HEK293T (cell line): ENCODE data around the gene YES1.

Source experiments
- CTCF ChIA-PET: fragments of 350-600 bp; formaldehyde crosslinking; extraction: SDS; loops from one replicate; lab custom pipeline; 2021; ENCODE audit warnings: antibody characterized with exemption, inconsistent platforms; lab: Yijun Ruan, JAX
- POLR2A ChIA-PET: fragments of 350-600 bp; formaldehyde crosslinking; extraction: SDS; loops from one replicate; lab custom pipeline; 2020; ENCODE audit warnings: antibody characterized with exemption, inconsistent platforms; lab: Yijun Ruan, JAX
- DNase-seq: peaks from one replicate; pipeline ENCODE4 v3.0.0; 2012; ENCODE audit warnings: mixed read lengths; ENCODE audit errors: extremely low spot score
- ARNT ChIP-seq: fragments of 450-650 bp; IDR thresholded peaks from 2 replicates; pipeline ENCODE4 v1.6.1; 2017; ENCODE audit warnings: mild to moderate bottlenecking
- BHLHE40 ChIP-seq: fragments of 450-650 bp; IDR thresholded peaks from 2 replicates; pipeline ENCODE4 v1.6.1; 2016; ENCODE audit warnings: mild to moderate bottlenecking, moderate library complexity, borderline replicate concordance
- CTBP1 ChIP-seq: fragments of 450-650 bp; IDR thresholded peaks from 2 replicates; pipeline ENCODE4 v1.6.1; 2016; ENCODE audit warnings: borderline replicate concordance
- ELF4 ChIP-seq: fragments of 450-650 bp; IDR thresholded peaks from 2 replicates; pipeline ENCODE4 v1.6.1; 2017; ENCODE audit warnings: antibody characterized with exemption
- FOXA1 ChIP-seq: fragments of 450-650 bp; IDR thresholded peaks from 2 replicates; pipeline ENCODE4 v1.6.1; 2016; ENCODE audit warnings: mild to moderate bottlenecking
- FOXK2 ChIP-seq: fragments of 450-650 bp; IDR thresholded peaks from 2 replicates; pipeline ENCODE4 v1.6.1; 2016; ENCODE audit warnings: mild to moderate bottlenecking
- FOXM1 ChIP-seq: fragments of 450-650 bp; IDR thresholded peaks from 2 replicates; pipeline ENCODE4 v1.6.1; 2017; ENCODE audit warnings: mild to moderate bottlenecking, borderline replicate concordance
- HDGF ChIP-seq: fragments of 450-650 bp; IDR thresholded peaks from 2 replicates; pipeline ENCODE4 v1.6.1; 2017; ENCODE audit warnings: antibody characterized with exemption, borderline replicate concordance
- L3MBTL2 ChIP-seq: fragments of 450-650 bp; conservative IDR thresholded peaks from 2 replicates; pipeline ENCODE4 v1.6.1; 2016; ENCODE audit warnings: mild to moderate bottlenecking
- LEF1 ChIP-seq: fragments of 450-650 bp; IDR thresholded peaks from 2 replicates; pipeline ENCODE4 v1.6.1; 2017; ENCODE audit warnings: mild to moderate bottlenecking, borderline replicate concordance
- NFRKB ChIP-seq: fragments of 450-650 bp; IDR thresholded peaks from 2 replicates; pipeline ENCODE4 v1.6.1; 2016; ENCODE audit warnings: mild to moderate bottlenecking, moderate library complexity
- SP1 ChIP-seq: fragments of 450-650 bp; IDR thresholded peaks from 2 replicates; pipeline ENCODE4 v1.6.1; 2017
- SUZ12 ChIP-seq: fragments of 450-650 bp; IDR thresholded peaks from 2 replicates; pipeline ENCODE4 v1.6.1; 2016; ENCODE audit warnings: mild to moderate bottlenecking
- TARDBP ChIP-seq: fragments of 450-650 bp; IDR thresholded peaks from 2 replicates; pipeline ENCODE4 v1.6.1; 2016
- ZNF384 ChIP-seq: fragments of 450-650 bp; IDR thresholded peaks from 2 replicates; pipeline ENCODE4 v1.6.1; 2016
- TF ChIP-seq, protein P1 (sequence below): fragments of 450-650 bp; IDR thresholded peaks from 2 replicates; pipeline ENCODE4 v1.6.1; 2016

YES1 gene

DNA sequence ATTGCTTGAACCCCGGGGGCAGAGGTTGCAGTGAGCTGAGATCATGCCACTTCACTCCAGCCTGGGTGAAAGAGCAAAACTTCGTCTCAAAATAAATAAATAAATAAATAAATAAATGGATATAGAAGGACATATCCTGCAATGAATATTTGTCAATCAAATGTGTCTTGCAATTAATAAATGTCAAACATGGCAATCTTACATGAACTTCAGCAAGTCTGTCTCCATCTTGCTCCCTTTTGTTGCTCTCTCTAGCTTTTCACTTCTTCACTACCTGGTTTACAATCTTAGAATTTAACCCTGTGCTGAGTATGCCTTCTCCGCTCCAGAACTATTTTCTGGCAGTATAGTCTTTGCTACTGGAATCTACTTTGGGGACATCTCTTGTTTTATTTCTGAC is 3.3 kb upstream of the YES1 start:
- no peak for DNase-seq
- ChIA-PET CTCF (no interaction called here), POLR2A (interaction anchor here (1.3 kb wide), 1 partner anchor 15 kb away, joined by 6 read pairs; no protein-coding TSS in a partner anchor)
- TF ChIP-seq, protein P1, sequence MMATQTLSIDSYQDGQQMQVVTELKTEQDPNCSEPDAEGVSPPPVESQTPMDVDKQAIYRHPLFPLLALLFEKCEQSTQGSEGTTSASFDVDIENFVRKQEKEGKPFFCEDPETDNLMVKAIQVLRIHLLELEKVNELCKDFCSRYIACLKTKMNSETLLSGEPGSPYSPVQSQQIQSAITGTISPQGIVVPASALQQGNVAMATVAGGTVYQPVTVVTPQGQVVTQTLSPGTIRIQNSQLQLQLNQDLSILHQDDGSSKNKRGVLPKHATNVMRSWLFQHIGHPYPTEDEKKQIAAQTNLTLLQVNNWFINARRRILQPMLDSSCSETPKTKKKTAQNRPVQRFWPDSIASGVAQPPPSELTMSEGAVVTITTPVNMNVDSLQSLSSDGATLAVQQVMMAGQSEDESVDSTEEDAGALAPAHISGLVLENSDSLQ, result no peak
- TF ChIP-seq ARNT, result no peak
- TF ChIP-seq BHLHE40, result no peak
- TF ChIP-seq LEF1, result no peak
- no peak for TF ChIP-seq SUZ12
- TF ChIP-seq TARDBP, result no peak
- TF ChIP-seq L3MBTL2, result no peak
- TF ChIP-seq FOXM1, result no peak
- TF ChIP-seq SP1, result no peak
- TF ChIP-seq NFRKB, result no peak
- TF ChIP-seq HDGF, result no peak
- no peak for TF ChIP-seq ZNF384
- no peak for TF ChIP-seq FOXA1
- no peak for TF ChIP-seq ELF4
- no peak for TF ChIP-seq FOXK2
- no peak for TF ChIP-seq CTBP1

- CTCF ChIA-PET, result interaction anchor here (1.8 kb wide), 1 partner anchor 16 kb away, joined by 4 read pairs; no protein-coding TSS in a partner anchor
- TF ChIP-seq BHLHE40 (no peak), NFRKB (no peak), FOXM1 (no peak), ELF4 (no peak), LEF1 (no peak), FOXA1 (no peak), TARDBP (no peak), SP1 (no peak)
- no peak for DNase-seq
- POLR2A ChIA-PET, result interaction anchor here (1.3 kb wide), 1 partner anchor 16 kb away, joined by 6 read pairs; no protein-coding TSS in a partner anchor
These were observed 2.5 kb upstream of the YES1 start for GRCh38 chr18:814300-815084.

DNA sequence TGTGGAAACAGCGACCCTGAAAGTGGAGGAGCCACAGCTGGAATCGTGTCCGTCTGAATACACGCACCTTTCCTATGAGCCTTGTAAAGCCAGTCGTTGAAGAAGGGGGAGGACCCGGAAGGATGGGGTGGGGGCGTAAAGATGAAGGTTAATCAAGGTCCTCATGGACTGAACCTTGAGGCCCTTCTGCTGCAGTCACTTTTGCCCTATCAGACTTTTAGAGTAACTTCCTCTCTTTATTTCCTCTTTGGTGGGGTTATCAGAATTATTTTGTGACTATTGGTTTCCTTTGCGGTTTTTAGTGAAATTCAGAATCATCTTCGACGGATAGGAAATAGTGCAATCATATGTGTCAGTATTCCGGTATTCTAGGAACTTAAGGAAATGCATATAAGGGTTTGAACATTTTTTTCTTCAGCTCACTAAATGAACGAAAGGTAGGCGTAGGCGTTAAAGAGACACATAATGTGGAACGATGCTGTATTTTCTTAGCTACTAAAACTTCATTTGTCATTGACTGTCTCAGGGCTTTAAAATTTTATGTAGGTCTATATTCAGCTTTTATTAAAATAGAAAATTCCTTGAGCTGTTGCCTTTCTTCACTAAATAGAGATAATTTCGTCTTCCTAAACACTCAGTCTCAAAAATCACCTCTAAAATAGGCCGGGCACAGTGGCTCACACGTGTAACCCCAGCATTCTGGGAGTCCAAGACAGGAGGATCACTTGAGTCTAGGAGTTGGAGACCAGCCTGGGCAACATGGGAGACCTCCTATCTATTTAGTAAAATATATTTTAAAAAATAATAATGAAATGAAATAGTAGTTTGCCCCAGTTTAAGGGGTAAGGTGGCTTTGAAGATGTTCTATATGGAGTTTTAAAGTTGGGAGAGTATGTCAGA is 1.4 kb upstream of the YES1 start:
- ChIA-PET POLR2A (interaction anchor here (1.1 kb wide), 1 partner anchor 11 kb away, joined by 3 read pairs; no protein-coding TSS in a partner anchor), CTCF (interaction anchor here (1.8 kb wide), 1 partner anchor 17 kb away, joined by 4 read pairs; no protein-coding TSS in a partner anchor)
- TF ChIP-seq HDGF (no peak), FOXA1 (no peak), NFRKB (no peak), ARNT (no peak), L3MBTL2 (no peak), ZNF384 (no peak), SUZ12 (no peak), BHLHE40 (no peak), LEF1 (no peak), TARDBP (no peak)
- TF ChIP-seq, protein P1, result no peak
- DNase-seq, result peak; percentile 5

DNA sequence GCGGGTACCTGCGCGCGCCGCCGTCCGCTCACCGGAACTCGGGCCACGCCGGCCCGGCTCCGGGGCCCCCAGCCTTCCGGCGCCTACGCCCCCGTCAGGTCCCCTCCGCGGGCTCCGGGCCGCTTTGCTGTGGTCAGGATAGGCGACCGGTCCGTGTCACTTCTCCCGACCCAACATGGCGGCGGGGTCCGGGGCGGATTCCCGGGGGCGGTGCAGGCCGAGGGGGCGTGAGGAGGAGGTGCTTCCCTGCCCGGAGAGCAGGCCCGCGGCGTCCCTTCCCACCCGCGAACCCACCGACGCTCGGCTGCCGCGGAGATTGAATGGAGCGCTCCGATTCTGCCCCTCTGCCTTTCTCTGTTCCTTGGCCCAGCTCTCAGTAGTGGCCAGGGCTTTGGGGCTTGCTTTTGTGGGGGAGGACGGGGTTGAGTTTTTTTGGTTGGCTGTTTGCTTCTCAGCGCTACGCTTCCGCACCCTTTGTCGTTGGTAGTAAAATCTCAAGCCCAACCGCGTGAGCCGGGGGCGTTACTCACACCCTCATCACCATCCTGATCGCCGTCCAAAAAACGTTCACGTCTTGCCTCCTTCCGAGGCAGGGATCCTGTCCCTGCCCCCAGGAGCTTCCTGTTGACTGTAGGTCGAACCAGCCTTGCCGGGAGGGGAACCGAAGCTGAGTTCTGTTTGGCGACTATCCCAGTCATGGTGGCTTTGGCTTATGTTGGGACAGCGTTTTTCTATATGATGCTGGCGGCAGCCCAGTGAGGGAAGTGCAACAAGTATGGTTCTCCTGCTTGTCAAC is 532 bp upstream of the YES1 start:
- ChIA-PET POLR2A (interaction anchor here (1.1 kb wide), 1 partner anchor 12 kb away, joined by 3 read pairs; no protein-coding TSS in a partner anchor), CTCF (interaction anchor here (1.8 kb wide), 1 partner anchor 18 kb away, joined by 4 read pairs; no protein-coding TSS in a partner anchor)
- TF ChIP-seq HDGF (no peak), L3MBTL2 (peak; percentile 78), LEF1 (no peak), SP1 (no peak), FOXM1 (no peak), ARNT (no peak)
- peak; percentile 68 for DNase-seq

DNA sequence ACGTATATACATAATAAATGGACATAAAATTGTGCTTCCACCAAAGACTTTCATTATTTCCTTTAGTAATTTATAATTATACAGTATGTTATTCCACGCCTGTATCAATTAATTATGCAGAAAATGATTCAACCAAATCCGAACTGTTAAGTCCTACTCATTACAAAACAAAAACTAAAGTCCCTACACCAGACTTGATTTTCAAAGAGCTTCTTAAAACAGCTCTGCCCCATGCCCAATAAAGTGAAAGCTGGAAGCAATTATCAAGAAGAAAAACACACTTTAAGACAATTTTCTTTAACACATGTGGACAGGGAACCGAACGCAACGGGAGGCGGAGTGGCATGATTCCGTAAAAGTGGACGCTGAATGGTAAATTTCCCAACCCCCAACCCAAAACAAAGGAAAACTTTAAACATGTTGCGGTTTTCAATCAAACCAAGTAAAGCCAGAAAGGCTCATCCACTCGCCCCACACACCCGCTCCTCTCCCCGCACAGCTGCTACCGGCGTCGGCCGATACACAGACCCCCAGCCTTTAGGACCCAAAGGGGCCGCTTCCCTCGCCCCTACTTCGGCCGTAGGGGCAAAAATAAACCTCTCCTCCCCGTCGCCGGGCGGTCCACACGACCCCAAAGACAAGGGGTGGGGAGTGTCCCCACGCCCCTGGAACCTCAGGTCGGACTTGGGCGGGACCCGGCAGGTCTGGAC is 705 bp downstream of the YES1 start:
- peak; percentile 20 for DNase-seq
- ChIA-PET CTCF (no interaction called here), POLR2A (no interaction called here)
- TF ChIP-seq SUZ12 (no peak), FOXK2 (no peak), NFRKB (no peak), HDGF (no peak), TARDBP (no peak), FOXA1 (no peak), FOXM1 (no peak)
- TF ChIP-seq, protein P1, result no peak
